ENCODE data around the gene METTL24.
"Not testable (repeated sequence)": the region's sequence is repeated elsewhere in the genome, so short reads cannot be mapped to it uniquely, and the experiment has no call there.

The METTL24 gene

DNA sequence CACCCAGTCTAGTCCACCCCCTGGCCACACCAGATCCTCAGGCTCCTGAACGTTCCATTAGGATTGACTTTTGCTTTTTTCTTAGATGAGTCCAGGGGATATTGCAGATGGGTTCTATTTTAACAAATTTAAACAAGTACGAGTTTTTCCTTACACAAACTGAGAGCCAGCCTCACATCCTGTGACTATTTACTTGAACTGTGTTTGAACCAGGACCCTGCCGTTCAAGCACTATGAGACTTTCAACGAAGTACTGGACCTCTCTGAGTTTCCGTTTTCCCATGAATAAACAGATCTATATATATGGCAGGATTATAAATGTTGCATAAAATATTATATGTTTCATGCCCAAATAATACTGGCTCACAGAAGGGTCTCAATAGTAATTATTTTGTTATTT is 1.4 kb upstream of the METTL24 start:
- DNase-seq = no peak

- DNase-seq = no peak
Observed at GRCh38 chr6:110358553-110359160, 508 bp upstream of the METTL24 start.

- DNase-seq = no peak
Observed at GRCh38 chr6:110357298-110357663, 868 bp downstream of the METTL24 start.

DNA sequence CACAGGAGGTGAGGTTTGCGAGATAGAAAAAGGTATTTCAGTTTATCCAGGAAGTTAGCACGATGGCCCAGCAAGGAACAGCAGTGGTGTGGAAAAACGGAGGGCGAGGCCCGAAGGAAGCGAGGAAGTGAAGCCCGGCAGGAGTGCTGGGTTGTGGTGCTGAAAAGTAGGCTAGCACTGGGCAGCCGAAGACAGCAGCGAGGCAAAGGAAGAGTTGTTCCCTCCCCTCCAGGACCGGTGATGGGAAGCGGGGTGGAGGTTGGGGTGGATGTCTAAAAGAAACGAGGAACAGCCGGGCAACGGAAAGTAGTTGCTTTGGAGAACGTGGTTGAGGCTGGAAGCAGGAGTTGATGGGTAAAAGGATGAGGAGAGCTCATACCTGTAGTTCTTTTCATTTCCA is 1.4 kb downstream of the METTL24 start:
- DNase-seq = no peak

- no peak for DNase-seq
Observed at GRCh38 chr6:110355727-110356126, 2.4 kb downstream of the METTL24 start.

DNA sequence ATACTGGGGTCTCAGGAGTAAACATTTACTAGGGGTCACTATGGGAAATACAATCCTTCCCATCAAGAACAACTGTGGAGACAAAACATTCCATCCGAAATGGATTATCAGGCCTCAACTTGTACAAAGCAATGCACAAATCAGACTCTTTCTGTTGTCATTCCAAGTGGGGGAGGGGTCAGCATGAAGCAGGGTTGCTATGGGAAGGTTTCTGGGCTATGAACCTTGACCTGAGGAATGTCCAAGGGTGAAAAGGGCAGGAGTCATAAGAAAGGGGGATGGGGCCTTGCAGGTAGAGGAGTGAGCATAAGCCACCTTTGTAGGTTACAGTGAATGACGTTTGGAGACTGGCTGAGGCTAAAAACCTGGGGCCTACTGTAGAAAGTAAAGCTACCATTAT is 3.1 kb downstream of the METTL24 start:
- no peak for DNase-seq

GRCh38 chr6:110354153-110354552 is 4.0 kb downstream of the METTL24 start:
- DNase-seq = no peak

DNA sequence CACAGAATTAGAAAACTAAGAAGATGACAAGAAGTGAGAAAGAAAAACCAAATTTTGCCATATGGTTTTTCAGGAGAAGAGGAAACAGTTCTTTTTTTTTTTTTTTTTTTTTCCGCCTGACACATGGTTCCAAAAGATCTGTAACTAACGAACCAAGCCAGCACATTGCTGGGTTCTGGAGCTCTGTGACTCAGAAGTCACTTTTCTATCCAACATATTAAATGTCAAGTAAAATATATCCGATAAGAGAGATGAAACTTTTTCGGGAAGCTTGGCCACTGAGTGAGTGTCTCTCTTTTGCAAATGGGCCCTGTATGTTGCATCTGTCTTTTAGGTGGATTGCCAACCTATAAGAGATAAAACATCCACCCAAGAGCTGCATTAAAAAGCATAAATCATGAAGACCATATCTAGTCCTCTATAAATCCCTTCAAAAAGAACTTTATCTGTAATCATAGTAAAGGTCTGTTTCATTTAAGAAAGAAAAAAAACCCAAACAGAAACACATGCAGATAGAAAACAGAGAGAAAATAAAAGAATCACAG is 4.6 kb downstream of the METTL24 start:
- no peak for DNase-seq

DNA sequence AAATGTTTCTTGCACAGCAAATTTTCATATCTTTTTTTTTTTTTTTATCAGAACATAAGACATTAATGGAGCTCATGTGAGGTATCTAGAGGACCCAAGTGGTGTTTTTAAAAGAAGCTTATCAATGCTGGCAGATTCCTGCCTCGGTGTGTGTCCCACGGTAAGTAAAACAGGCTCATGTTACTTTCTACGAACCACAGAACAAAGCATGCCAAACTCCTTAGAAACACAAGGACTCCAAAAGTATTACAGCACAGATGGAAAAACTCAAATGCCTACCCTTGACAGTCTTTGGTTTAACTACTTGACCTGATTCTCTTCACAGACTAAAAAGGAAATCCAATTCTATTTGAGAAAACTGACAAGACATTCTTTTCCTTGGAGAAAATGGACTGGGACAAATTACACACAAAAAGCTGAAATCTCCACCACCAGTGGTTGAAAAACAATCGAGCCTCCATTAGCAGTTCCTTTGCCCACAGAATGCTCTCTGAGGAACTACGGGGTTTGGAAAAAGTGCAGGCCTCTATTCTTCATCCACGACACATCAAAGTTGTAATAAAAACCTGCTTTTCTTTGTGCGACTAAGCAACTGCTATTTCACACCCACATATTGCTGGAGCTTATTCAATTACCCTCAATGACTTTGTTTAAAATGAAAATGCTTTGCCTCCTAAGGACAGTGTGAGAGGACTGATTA is 5.4 kb downstream of the METTL24 start:
- no peak for DNase-seq

DNA sequence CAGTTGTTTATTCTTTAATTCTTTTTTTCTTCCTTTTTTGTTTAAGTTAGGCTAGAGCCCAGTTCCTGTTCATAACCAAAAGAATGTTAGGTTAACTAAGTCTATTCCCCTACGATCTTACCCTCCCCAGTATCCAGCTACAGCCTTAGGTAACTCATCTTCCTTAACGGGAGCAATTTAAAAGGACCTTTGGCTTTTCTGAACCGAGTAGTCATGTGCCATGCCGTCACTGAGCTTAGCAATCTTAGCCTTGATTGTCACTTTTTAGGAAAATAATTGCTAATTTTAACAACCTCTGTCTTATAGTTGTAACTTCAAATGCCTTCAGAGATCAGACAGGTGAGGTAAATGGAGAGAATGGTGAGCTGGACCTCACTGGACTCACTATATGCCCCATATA is 6.2 kb downstream of the METTL24 start:
- no peak for DNase-seq

DNA sequence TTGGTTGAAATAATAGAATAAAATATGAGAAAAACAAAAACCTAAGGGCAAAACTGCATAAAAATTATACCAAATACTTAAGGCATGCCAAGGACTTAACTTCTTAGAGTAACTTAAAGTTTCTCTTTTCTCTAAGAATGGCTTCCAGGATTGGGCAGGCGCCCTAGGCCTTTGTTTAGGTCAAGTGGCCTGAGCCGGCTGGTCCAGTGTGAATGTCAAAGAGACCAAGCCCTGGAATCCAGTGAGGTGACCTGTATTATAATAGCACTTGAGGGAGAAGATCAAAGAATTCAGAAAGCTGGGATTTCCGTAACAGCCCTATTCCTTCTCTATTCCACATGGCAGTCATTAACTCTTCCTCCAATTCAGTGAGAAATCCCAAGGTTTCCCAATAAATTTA is 6.6 kb downstream of the METTL24 start:
- no peak for DNase-seq

- DNase-seq = not testable (repeated sequence)
Observed at GRCh38 chr6:110350593-110350992, 7.6 kb downstream of the METTL24 start.

- DNase-seq = no peak
Observed at GRCh38 chr6:110348961-110349690, 9.0 kb downstream of the METTL24 start.

DNA sequence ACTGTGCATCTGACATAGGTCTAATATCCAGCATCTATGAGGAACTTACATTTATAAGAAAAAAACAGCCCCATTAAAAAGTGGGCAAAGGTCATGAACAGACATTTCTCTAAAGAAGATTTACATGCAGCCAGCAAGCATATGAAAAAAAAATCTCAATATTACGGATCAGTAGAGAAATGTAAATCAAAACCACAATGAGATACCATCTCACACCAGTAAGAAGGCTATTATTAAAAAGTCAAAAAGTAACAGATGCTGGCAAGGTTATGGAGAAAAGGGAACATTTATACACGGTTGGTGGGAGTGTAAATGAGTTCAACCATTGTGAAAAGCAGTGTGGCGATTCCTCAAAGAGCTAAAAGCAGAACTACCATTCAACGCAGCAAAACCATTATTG is 13.1 kb downstream of the METTL24 start:
- DNase-seq = no peak

DNA sequence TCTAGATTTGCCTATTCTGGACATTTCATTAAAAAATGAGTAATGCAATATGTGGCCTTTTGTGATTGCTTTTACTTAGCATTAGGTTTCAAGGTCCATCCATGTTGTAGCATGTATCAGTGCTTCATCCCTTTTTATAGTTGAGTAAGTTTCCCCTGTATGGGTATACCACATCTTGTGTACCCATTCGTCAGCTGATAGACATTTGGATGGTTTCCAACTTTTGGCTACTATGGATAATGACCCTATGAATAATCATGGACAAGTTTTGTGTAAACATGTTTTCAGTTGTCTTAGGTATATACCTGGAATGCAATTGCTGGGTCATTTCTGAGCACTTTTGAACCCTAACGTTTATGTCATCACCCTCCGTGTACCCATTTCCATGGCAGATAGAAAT is 15.4 kb downstream of the METTL24 start:
- no peak for DNase-seq

DNA sequence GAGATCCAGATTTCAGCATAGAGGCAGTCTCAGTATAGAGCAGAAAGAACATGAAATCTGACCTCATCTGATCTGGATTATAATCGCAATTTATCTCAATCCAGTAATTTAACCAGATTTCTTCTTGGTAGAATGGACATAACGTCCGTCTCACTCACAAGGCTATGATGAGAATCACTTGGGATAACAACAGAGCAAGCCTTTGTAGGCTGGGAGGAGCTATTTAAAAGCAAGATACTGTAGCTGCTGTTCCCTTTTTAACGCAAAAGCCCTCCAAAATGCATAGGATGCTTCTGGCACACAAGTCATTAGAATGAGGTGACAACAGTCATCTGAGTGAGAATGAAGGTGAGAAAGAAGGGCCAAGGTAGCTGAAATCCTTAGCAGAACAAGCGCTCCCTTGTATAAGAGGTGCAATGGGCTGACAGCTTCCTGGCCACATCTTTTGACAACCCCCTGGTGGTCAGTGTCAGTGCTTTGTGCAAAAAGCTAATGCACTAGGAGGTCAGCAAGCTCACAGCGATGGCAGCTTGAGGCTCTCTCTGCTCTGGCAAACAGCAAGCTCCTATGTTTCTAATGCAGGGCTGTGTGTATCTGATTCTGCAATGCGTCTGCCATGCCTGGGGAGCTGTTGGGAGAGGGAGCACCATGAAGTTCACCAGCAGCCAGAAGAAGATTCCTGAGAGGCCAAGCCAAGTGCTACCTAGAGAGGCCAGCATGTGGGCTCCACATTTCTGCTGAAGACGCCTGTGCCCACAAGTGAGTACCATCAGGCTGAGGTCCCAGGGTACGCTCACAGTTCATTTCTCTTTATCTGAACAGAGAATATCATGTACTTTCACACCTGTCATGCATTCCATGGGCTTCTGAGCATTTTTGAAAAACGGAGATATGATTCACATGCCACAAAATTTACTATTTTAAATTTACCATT is 16.2 kb downstream of the METTL24 start:
- no peak for DNase-seq

- no peak for DNase-seq
Observed at GRCh38 chr6:110341067-110341466, 17.1 kb downstream of the METTL24 start.

DNA sequence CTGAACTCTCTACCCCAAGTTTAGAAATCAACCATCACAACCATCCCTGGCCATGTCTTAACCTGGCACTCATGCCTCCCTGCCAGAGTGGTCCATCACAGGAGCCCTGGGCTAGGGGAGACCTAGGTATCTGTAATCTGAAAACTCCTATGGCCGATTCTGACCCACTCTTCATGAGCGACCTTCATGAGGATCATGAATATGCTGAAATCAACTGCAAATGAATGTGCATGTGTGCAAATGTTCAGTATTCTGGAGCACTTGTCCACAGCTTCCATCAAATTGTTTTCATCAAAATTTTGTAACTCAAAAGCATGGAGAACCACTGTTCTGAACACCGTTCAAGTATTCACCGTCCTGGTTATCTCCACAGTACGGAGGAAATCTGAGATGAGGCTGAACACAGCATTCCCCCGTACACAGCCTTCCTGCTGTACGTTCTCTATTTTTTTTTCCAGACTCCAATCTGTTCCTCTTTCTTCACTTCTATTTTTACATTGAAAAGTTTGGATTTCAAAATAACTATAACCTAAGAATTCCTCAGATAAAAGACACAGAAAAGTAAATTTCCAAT is 17.7 kb downstream of the METTL24 start:
- DNase-seq = no peak

DNA sequence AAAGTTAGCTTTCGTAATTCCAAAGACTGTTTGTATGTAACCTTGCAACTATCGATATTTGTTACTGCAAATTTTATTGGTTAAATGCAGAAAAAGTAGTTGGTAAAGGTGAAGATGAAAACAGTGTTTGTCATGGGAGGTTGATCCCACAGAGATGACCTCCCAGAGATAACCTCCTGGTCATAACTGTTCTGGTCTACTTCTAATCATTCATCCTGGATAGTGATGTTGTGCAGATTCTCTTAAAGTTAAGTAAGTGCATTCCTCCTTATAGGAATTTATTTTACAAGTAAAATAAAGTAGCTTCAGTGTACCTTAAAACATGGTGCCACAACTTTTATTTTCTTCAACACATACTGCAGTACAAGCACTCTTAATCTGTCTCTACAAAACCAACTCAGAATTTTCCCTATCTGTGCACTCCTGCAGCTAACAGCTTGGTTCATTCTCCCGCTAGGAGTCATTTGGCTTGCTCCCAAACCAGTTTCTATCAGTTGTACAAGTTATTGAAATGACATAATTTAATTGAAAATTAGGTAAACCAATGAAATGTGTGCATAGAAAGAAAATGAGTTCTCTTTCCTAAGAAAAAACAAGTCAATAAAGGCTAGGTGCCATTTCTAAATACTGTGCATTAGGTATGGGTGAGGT is 19.2 kb downstream of the METTL24 start:
- no peak for DNase-seq

- DNase-seq = no peak
Observed at GRCh38 chr6:110337486-110337885, 20.7 kb downstream of the METTL24 start.

DNA sequence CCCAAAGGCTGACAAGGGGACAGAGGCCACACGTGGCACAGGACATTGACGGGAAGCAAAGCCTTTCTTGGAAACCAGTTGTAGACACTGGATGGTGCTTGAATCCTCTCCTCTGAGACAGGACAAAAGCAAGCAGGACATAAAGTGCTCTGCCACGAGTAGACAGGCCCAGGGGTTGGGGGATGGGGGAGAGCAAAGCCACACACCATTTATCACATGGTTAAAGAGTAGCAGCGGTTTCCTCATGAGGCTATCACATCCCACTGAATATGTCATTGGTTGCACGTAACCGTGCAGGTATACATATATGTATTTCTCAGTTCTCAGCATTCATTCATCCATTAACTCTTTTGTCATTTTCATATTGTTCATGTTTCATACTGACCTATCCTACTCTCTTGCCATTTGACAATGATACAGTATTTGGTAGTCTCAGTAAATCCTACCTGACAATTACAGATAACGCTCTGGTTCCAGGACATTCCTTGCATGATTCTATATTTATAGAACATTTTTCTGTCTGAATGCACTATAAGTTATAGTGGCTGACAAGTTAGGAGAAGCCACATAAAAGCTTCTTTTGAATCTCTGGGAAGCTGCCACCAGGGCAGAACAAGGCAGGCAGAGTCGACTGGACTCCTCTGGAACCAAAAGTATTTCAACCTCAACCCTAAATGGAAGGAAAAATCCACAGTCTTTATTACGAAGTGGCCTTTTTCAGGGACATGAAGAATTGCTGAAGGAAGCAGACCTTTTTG is 23.5 kb downstream of the METTL24 start:
- DNase-seq = no peak

All from NCI-H1048 (cell line).